MM.1S (cell line): Measurements from ENCODE around the gene NUPR2.

Experiments
- DNase-seq: peaks from one replicate; pipeline ENCODE4 v3.0.0-alpha.2; 2015
- H2AFZ ChIP-seq: fragments of 300-600 bp; sonication (generic); 2 replicates; pipeline ENCODE4 v1.6.0; 2016; ENCODE audit warnings: antibody characterized with exemption, low read length
- H3F3A ChIP-seq: fragments of 300-600 bp; sonication (generic); 2 replicates; pipeline ENCODE4 v1.6.1; 2016; ENCODE audit warnings: mild to moderate bottlenecking, antibody characterized with exemption, low read length, moderate library complexity, mixed read lengths; ENCODE audit not compliant: insufficient read depth
- H3K27ac ChIP-seq: fragments of 300-600 bp; sonication (generic); 2 replicates; pipeline ENCODE4 v1.5.1; 2016; ENCODE audit warnings: mild to moderate bottlenecking, low read length
- H3K27me3 ChIP-seq: fragments of 300-600 bp; sonication (generic); replicated peaks from 2 replicates; pipeline ENCODE4 v1.6.0; 2016; ENCODE audit warnings: low read length; ENCODE audit not compliant: insufficient read depth
- H3K36me3 ChIP-seq: fragments of 300-600 bp; sonication (generic); replicated peaks from 2 replicates; pipeline ENCODE4 v1.6.1; 2016; ENCODE audit warnings: mild to moderate bottlenecking, low read length, mixed read lengths; ENCODE audit not compliant: insufficient read depth
- H3K4me1 ChIP-seq: fragments of 300-600 bp; sonication (generic); 2 replicates; pipeline ENCODE4 v1.6.1; 2016; ENCODE audit warnings: low read length, mixed read lengths
- H3K4me2 ChIP-seq: fragments of 300-600 bp; sonication (generic); 2 replicates; pipeline ENCODE4 v1.6.0; 2016; ENCODE audit warnings: low read depth, low read length
- H3K4me3 ChIP-seq: fragments of 300-600 bp; sonication (generic); 2 replicates; pipeline ENCODE4 v1.5.1; 2016; ENCODE audit warnings: low read length, mixed read lengths
- H3K79me2 ChIP-seq: fragments of 300-600 bp; sonication (generic); 2 replicates; pipeline ENCODE4 v1.6.1; 2016; ENCODE audit warnings: mixed run types, low read length, mixed read lengths
- H3K9ac ChIP-seq: fragments of 300-600 bp; sonication (generic); 2 replicates; pipeline ENCODE4 v1.6.1; 2016; ENCODE audit warnings: low read length, mixed read lengths
- H3K9me2 ChIP-seq: fragments of 300-600 bp; sonication (generic); replicated peaks from 2 replicates; pipeline ENCODE4 v1.6.1; 2016; ENCODE audit warnings: mild to moderate bottlenecking, low read length, mixed read lengths; ENCODE audit not compliant: insufficient read depth
- H3K9me3 ChIP-seq: fragments of 300-600 bp; sonication (generic); replicated peaks from 2 replicates; pipeline ENCODE4 v1.6.1; 2016; ENCODE audit warnings: mild to moderate bottlenecking, low read length, mixed read lengths; ENCODE audit not compliant: insufficient read depth
- H4K20me1 ChIP-seq: fragments of 300-600 bp; sonication (generic); 2 replicates; pipeline ENCODE4 v1.6.1; 2016; ENCODE audit warnings: mild to moderate bottlenecking, low read length, moderate library complexity, mixed read lengths; ENCODE audit not compliant: insufficient read depth
- EZH2 ChIP-seq: fragments of 300-600 bp; sonication (generic); optimal IDR thresholded peaks from 2 replicates; pipeline ENCODE3; 2017; ENCODE audit warnings: low read depth, mild to moderate bottlenecking, antibody characterized with exemption, low read length, mixed read lengths
- EZH2phosphoT487 ChIP-seq: fragments of 300-600 bp; sonication (generic); IDR thresholded peaks from 2 replicates; pipeline ENCODE4 v1.6.1; 2018; ENCODE audit warnings: antibody characterized with exemption, low read length
- TF ChIP-seq, protein P1 (sequence below): fragments of 300-600 bp; sonication (generic); IDR thresholded peaks from 2 replicates; pipeline ENCODE4 v1.5.1; 2016; ENCODE audit warnings: antibody characterized with exemption, low read length, mixed read lengths

NUPR2 gene

DNA sequence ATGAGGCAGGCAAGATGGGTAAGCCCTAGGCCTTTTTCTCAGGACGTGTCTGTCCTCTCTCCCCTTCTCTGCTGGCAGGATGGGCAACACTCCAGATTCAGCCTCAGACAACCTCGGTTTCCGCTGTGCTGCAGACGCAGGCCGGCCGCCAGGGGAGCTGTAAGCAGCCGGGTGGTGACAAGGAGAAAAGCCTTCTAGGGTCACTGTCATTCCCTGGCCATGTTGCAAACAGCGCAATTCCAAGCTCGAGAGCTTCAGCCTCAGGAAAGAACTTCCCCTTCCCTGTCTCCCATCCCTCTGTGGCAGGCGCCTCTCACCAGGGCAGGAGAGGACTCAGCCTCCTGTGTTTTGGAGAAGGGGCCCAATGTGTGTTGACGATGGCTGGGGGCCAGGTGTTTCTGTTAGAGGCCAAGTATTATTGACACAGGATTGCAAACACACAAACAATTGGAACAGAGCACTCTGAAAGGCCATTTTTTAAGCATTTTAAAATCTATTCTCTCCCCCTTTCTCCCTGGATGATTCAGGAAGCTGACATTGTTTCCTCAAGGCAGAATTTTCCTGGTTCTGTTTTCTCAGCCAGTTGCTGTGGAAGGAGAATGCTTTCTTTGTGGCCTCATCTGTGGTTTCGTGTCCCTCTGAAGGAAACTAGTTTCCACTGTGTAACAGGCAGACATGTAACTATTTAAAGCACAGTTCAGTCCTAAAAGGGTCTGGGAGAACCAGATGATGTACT, 36.6 kb downstream of the NUPR2 start:
- no peak overlapping the region for H3K27ac ChIP-seq
- H3K4me1 ChIP-seq, result no peaks in the 10 kb centered on the region
- H3K9me2 ChIP-seq, result no peaks in the 10 kb centered on the region
- no peak overlapping the region for H2AFZ ChIP-seq
- no peak overlapping the region for H3K4me2 ChIP-seq
- no peak overlapping the region for H3K4me3 ChIP-seq
- no peaks in the 10 kb centered on the region for H3K36me3 ChIP-seq
- no peaks in the 10 kb centered on the region for H3F3A ChIP-seq
- H3K9me3 ChIP-seq, result no peaks in the 10 kb centered on the region
- H3K9ac ChIP-seq, result no peak overlapping the region
- H3K79me2 ChIP-seq, result no peaks in the 10 kb centered on the region
- TF ChIP-seq EZH2phosphoT487 (no peak), EZH2 (no peak)
- TF ChIP-seq, protein P1, sequence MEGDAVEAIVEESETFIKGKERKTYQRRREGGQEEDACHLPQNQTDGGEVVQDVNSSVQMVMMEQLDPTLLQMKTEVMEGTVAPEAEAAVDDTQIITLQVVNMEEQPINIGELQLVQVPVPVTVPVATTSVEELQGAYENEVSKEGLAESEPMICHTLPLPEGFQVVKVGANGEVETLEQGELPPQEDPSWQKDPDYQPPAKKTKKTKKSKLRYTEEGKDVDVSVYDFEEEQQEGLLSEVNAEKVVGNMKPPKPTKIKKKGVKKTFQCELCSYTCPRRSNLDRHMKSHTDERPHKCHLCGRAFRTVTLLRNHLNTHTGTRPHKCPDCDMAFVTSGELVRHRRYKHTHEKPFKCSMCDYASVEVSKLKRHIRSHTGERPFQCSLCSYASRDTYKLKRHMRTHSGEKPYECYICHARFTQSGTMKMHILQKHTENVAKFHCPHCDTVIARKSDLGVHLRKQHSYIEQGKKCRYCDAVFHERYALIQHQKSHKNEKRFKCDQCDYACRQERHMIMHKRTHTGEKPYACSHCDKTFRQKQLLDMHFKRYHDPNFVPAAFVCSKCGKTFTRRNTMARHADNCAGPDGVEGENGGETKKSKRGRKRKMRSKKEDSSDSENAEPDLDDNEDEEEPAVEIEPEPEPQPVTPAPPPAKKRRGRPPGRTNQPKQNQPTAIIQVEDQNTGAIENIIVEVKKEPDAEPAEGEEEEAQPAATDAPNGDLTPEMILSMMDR, result no peak
- H4K20me1 ChIP-seq, result no peaks in the 10 kb centered on the region
- DNase-seq, result no peak
- H3K27me3 ChIP-seq, result no peaks in the 10 kb centered on the region

DNA sequence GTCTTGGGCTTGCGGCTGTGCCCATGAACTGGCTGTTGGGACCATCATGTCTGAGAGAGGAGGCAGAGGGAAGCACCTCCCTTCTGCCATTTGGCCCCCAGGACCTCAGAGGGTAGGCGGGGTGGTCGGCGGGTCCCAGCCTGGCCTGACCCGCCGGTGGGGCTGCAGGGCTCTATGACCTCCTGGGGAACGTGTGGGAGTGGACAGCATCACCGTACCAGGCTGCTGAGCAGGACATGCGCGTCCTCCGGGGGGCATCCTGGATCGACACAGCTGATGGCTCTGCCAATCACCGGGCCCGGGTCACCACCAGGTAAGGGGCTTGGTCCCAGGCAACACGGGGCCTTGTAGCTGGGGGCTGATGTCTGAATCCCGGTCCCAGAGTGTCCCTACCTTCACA, 38.0 kb downstream of the NUPR2 start:
- Histone ChIP-seq H2AFZ (no peak overlapping the region), H3F3A (no peaks in the 10 kb centered on the region), H3K27ac (no peak overlapping the region), H3K4me2 (no peak overlapping the region), H3K27me3 (no peaks in the 10 kb centered on the region), H3K4me3 (no peak overlapping the region), H3K9me2 (no peaks in the 10 kb centered on the region), H3K9ac (no peak overlapping the region), H3K36me3 (no peaks in the 10 kb centered on the region), H4K20me1 (no peaks in the 10 kb centered on the region), H3K4me1 (no peaks in the 10 kb centered on the region), H3K9me3 (no peaks in the 10 kb centered on the region), H3K79me2 (no peaks in the 10 kb centered on the region)
- no peak for TF ChIP-seq EZH2phosphoT487
- TF ChIP-seq, protein P1, result no peak
- no peak for TF ChIP-seq EZH2
- DNase-seq, result no peak

DNA sequence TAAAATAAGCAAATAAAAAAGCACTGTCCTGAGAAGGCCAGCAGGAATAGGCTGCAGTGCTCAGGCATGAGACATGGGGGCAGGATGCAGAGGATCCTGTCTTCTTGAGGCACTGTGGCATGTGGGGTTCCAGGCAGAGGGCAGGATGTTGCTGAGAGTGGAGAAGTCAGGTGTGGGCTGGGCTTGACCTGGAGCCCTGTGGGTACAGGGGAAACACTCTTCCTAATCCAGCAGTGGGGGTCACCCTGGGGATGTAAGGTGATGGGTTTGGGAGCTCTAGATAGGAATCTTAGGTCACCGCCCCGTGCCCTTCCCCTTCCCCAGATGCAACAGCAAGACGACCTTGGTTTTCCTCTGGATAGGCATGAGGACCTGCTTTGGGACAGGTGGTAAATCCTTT, 38.5 kb downstream of the NUPR2 start:
- H3K27me3 ChIP-seq, result no peaks in the 10 kb centered on the region
- no peak overlapping the region for H2AFZ ChIP-seq
- H3K79me2 ChIP-seq, result no peaks in the 10 kb centered on the region
- no peak overlapping the region for H3K4me2 ChIP-seq
- H3K36me3 ChIP-seq, result no peaks in the 10 kb centered on the region
- H3K4me3 ChIP-seq, result no peak overlapping the region
- no peak for TF ChIP-seq EZH2phosphoT487
- TF ChIP-seq EZH2, result no peak
- TF ChIP-seq, protein P1, result no peak
- no peak overlapping the region for H3K9ac ChIP-seq
- DNase-seq, result no peak
- no peak overlapping the region for H3K27ac ChIP-seq
- no peaks in the 10 kb centered on the region for H4K20me1 ChIP-seq
- no peaks in the 10 kb centered on the region for H3F3A ChIP-seq
- H3K9me3 ChIP-seq, result no peaks in the 10 kb centered on the region
- no peaks in the 10 kb centered on the region for H3K4me1 ChIP-seq
- no peaks in the 10 kb centered on the region for H3K9me2 ChIP-seq
